NB4 (cell line): ENCODE data around the gene ZNF688.

ENCODE experiments used
- DNase-seq: peaks from one replicate; pipeline ENCODE4 v3.0.0; 2010; ENCODE audit warnings: low read depth
- H3K4me3 ChIP-seq: one replicate; pipeline ENCODE4 v1.5.1; 2011; ENCODE audit warnings: mild to moderate bottlenecking, low read depth, low read length, moderate library complexity
- CTCF ChIP-seq: IDR thresholded peaks from one replicate; pipeline ENCODE4 v1.5.1; 2012; ENCODE audit warnings: low read depth, low read length
- MAX ChIP-seq: IDR thresholded peaks from 2 replicates; pipeline ENCODE4 v1.6.1; 2011; ENCODE audit warnings: low read depth, low read length
- MYC ChIP-seq: IDR thresholded peaks from 2 replicates; pipeline ENCODE4 v1.6.1; 2011; ENCODE audit warnings: low read depth, low read length
- POLR2A ChIP-seq: IDR thresholded peaks from 2 replicates; pipeline ENCODE4 v1.6.1; 2011; ENCODE audit warnings: mild to moderate bottlenecking; ENCODE audit not compliant: insufficient read length; ENCODE audit errors: extremely low read depth

The ZNF688 gene

GRCh38 chr16:30521476-30521872, 50.0 kb downstream of the ZNF688 start:
- no peak for DNase-seq
- TF ChIP-seq CTCF (no peak), POLR2A (no peak), MYC (no peak), MAX (no peak)
- H3K4me3 ChIP-seq, result no peak overlapping the region
